Measurements from ENCODE around the gene CRIP3.
"Not testable (repeated sequence)": the region's sequence is repeated elsewhere in the genome, so short reads cannot be mapped to it uniquely, and the experiment has no call there.

Gene CRIP3

GRCh38 chr6:43308101-43308989 is at the start of gene CRIP3:
TSS of gene CRIP3 (minus strand) at chr6:43308826. CDS start at chr6:43308792, 34 bp downstream.
- DNase-seq (ENCODE audit: low read depth, low spot score), result peak; percentile 59

GRCh38 chr6:43355862-43356590 is 47.4 kb upstream of the CRIP3 start:
- peak; percentile 52 for DNase-seq (ENCODE audit: low read depth, low spot score)

GRCh38 chr6:43351951-43352350 is 43.3 kb upstream of the CRIP3 start:
- not testable (repeated sequence) for DNase-seq (ENCODE audit: low read depth, low spot score)

GRCh38 chr6:43347444-43347843 is 38.8 kb upstream of the CRIP3 start:
- DNase-seq (ENCODE audit: low read depth, low spot score), result no peak

GRCh38 chr6:43347021-43347420 is 38.4 kb upstream of the CRIP3 start:
- no peak for DNase-seq (ENCODE audit: low read depth, low spot score)

- not testable (repeated sequence) for DNase-seq (ENCODE audit: low read depth, low spot score)
Observed at GRCh38 chr6:43346243-43346642, 37.6 kb upstream of the CRIP3 start.

- DNase-seq (ENCODE audit: low read depth, low spot score), result no peak
Observed at GRCh38 chr6:43339168-43339567, 30.5 kb upstream of the CRIP3 start.

- no peak for DNase-seq (ENCODE audit: low read depth, low spot score)
Observed at GRCh38 chr6:43338243-43338642, 29.6 kb upstream of the CRIP3 start.

- no peak for DNase-seq (ENCODE audit: low read depth, low spot score)
Observed at GRCh38 chr6:43336382-43336781, 27.8 kb upstream of the CRIP3 start.

- no peak for DNase-seq (ENCODE audit: low read depth, low spot score)
Observed at GRCh38 chr6:43335469-43335868, 26.8 kb upstream of the CRIP3 start.

- DNase-seq (ENCODE audit: low read depth, low spot score), result peak; percentile 64
Observed at GRCh38 chr6:43334466-43335095, 26.0 kb upstream of the CRIP3 start.

- no peak for DNase-seq (ENCODE audit: low read depth, low spot score)
Observed at GRCh38 chr6:43331891-43332290, 23.3 kb upstream of the CRIP3 start.

- no peak for DNase-seq (ENCODE audit: low read depth, low spot score)
Observed at GRCh38 chr6:43331470-43331869, 22.8 kb upstream of the CRIP3 start.

- DNase-seq (ENCODE audit: low read depth, low spot score), result no peak
Observed at GRCh38 chr6:43328528-43328927, 19.9 kb upstream of the CRIP3 start.

GRCh38 chr6:43325876-43326275 is 17.2 kb upstream of the CRIP3 start:
- DNase-seq (ENCODE audit: low read depth, low spot score), result no peak

GRCh38 chr6:43318011-43318410 is 9.4 kb upstream of the CRIP3 start:
- DNase-seq (ENCODE audit: low read depth, low spot score), result no peak

GRCh38 chr6:43313813-43314212 is 5.2 kb upstream of the CRIP3 start:
- DNase-seq (ENCODE audit: low read depth, low spot score), result no peak

- DNase-seq (ENCODE audit: low read depth, low spot score), result no peak
Observed at GRCh38 chr6:43311666-43312065, 3.0 kb upstream of the CRIP3 start.

GRCh38 chr6:43310624-43311023 is 2.0 kb upstream of the CRIP3 start:
- DNase-seq (ENCODE audit: low read depth, low spot score), result no peak

- DNase-seq (ENCODE audit: low read depth, low spot score), result no peak
Observed at GRCh38 chr6:43310134-43310533, 1.5 kb upstream of the CRIP3 start.

- DNase-seq (ENCODE audit: low read depth, low spot score), result no peak
Observed at GRCh38 chr6:43308990-43309477, 408 bp upstream of the CRIP3 start.

- DNase-seq (ENCODE audit: low read depth, low spot score), result no peak
Observed at GRCh38 chr6:43307451-43308100, 1.1 kb downstream of the CRIP3 start.

All from iPS DF 19.7 (cell line).